NCI-H187 (cell line): ENCODE measurements around the gene KSR1.
A peak's percentile ranks its signal among the peaks of the same experiment; 100 is the strongest.
"Not testable (repeated sequence)": the region's sequence is repeated elsewhere in the genome, so short reads cannot be mapped to it uniquely, and the experiment has no call there.

Experiments used
- DNase-seq, 2 experiments: peaks; one replicate each; lab custom pipeline; 2025; lab: John Stamatoyannopoulos, UW

KSR1 gene

DNA sequence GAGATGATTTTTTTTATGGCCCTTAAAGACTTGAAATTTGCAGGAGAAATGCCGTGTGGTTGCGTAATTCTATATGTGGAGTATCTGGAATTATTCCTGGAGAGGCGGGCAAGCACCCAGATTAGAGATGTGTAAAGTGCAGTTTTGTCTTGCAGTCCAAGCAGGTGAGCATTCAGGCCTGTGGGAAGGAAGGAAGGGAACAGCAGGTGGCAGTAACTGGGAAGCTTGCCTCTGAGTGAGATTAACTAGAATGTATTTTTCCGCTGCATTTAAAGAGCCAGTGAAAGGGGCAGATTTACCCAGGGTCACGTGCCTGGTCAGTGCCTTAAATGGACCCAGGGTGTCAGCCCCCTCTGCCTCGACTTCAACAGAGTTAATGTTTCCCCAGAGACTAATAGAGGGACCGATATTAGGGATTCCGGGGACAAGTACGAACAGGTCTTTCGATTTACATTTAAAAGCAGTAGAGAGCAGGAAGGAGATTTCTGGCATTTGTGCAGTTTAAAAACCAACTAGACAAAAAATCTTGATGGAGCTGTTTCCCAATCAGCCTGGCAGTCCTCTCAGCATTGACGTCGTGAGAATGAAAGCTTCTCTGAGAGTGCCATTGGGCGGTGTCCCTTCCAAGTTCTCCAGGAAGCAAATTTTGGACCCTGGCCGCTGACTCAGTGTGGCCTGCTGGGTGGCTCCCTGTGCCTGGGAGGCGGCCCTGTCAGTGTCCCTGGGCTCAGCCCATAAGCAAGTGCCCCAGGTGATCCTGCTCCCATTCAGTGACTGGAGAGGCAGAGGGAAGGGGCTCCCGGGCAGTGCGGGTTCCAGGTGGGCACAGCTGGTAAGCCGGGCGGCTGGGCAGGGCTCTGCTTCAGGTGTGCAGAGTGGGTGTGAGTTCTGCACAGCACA, 38.2 kb downstream of the KSR1 start:
- no peak for DNase-seq

DNA sequence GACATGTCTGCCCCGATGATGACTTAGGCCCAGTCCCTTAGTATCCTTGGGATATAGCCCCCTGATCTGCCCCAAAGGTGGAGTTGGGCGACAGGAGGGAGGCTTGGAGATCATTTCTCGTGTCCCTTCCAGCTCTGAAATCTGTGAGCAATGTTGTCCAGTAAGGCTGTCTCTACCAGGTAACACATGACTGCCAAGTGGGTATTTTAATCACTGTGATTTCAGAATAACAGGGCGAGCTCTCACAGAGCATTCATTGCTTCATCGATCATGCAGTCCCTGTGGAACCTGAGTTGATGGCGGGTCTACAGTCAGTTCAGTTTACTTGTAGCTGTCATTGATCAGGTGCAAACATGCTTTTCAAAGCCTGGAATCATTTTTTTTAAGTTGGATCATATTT, 39.2 kb downstream of the KSR1 start:
- DNase-seq = no peak

DNA sequence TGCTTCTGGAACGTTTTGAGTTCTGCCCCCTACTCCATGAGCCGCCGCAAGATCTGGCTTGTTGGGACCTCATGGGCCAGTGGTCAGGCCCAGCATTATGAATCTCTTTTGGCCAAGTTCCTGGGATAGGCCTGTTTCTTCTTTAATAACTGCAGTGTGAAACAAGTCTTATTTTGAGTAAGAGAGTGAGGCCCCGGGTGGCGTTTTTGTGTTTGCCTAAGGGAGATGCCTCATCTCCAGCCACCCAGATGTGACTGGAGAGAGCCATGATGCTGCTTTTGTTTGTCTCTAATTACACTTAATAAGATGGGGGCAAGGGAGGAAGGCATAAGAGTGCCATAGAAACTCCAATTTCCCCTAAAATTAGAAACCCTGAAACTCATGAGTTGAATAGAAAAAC, 39.8 kb downstream of the KSR1 start:
- no peak for DNase-seq

DNA sequence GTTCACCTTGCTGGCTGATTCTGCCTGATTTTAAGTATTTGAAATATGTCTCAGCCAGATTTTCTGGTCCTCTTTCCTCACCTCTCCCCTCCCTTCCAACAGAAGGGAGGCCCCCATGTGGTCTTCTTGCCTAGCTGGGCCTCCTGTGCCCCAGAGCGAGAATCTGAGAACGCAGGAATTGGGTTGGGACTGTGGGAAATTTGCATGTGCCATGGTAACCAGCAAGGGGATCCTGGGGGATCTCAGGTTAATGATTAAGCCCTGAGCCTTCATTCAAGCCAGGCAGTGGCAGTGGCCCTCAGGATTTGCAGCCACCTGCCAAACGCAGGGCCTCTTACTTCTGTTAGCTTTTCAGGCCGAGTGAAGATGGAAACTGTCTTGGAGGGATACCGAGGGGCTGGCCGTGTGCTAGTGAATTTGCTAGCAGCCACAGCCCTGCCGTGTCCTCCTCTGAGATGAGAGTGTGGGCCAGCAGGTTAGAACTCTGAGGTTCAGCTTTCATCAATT, 40.2 kb downstream of the KSR1 start:
- DNase-seq = no peak

DNA sequence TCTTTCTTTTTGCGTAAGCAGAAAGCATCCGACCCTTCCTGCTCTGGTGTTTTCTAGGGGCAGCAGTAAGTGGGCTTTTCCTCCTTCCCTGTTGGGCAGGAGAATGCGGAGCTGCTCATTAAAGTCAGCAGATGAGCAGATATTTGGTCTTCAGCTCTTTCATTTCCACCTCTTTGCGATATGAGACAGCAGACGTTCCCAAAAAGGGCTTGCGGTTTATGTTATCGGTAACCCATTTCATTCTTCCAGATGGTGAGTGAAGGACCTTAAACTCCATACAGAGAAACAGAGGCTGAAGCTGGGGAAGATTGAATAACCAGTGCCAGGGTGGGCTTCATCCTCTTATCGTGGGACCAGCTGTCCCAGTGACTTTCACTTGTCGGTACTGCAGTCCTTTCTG, 40.7 kb downstream of the KSR1 start:
- no peak for DNase-seq

DNA sequence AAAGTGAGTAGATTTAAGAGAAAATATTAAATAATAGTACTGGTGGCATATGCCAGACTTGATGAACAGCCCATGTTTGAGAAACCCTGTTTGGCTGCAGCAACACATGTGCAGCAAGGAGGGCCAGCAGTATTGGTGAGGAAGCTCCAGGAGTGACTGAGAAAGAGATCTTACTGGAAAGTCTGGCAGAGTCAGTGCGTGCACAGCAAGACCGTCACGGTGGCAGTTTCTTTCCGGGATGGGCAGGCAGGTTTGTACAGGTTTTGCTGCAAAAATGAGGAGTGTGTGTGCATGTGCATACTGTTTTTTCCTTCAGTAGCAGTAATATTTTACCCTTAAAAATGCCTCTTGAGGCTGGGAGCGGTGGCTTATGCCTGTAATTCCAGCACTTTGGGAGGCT, 41.4 kb downstream of the KSR1 start:
- DNase-seq = no peak

DNA sequence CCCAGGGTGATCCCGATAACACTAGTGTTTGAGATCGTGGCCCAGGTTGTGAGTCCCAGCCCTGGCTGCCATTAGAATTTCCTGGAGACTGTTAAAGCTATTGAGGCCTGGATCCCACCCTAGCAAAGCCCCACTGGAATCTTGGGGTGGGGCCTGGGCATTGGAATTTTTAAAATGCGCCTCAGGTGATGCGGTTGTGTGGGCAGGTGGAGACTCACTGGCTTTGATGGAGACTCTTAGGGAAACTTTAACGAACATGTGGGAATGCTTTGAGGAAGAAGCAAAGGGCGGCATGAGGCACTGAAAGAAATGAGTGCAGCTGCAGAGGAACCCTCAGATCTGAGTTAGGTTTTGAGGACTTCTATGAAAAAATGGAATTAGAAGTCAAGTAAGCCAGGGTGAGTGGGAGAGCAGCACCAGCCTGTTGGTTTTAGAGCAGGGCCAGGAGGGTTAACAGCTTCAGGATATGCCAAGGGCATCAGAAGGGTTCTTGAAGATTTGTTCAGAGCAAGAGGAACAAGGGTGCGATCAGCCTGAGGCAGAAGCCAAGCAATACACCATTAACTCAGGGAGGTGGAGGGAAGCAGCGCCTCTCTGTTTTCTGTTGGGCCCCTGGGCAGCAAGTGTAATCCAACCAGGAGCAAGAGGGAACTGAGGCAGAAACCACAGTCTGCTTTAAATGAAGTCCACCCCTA, 42.5 kb downstream of the KSR1 start:
- DNase-seq = no peak

DNA sequence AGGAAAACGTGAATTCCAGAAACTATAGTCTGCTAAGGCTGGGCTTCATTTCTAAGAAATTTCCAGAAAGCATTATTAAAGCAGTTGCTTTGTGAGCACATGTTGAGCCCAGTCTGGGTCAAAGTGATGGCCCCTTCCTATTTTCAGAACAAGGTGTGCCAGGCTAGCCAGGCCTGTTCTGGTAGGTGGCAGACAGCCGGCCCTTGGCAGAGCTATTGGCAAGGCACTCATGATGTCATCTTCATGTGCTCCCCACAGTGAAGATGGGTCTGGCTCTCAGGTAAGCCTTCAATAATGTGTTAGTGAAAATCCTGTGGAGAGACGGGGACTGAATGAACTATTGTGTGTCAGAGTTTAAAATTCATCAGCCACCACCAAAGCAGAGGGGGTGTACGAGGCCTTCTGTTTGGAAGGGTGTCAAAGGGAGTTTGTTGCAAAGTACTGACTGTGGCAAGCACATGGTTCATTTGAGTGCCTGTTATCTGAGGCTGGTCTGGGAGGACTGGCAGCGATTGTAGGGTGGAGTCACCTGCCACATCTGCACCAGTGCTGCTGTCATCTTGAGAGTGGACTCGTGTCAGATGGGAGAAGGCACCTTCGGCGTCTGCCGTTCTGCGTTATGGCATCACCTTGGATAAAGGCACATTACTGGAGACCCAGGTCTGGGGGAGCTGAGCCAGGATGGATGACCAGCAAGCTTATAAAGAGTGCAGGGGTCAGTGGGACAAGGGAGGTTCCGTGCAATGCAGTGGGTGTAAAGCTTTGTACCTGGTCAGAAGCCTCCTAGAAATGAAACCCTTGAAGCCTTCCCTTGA, 43.4 kb downstream of the KSR1 start:
- DNase-seq = no peak

DNA sequence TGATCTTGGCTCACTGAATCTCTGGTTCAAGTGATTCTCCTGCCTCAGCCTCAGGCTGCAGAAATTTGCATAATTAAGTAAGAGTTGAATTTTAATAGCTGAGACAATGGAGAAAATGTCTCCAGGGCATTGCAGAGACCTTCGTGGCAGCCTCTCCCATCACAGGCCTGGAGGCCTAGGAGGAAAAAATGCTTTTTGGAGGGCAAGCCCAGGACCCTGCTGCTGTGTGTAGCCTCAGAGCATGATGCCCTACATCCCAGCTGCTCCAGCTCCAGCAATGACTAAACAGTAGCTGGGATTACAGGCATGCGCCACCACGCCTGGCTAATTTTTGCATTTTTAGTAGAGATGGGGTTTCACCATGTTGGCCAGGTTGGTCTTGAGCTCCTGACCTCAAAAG, 45.1 kb downstream of the KSR1 start:
- DNase-seq = not testable (repeated sequence)

DNA sequence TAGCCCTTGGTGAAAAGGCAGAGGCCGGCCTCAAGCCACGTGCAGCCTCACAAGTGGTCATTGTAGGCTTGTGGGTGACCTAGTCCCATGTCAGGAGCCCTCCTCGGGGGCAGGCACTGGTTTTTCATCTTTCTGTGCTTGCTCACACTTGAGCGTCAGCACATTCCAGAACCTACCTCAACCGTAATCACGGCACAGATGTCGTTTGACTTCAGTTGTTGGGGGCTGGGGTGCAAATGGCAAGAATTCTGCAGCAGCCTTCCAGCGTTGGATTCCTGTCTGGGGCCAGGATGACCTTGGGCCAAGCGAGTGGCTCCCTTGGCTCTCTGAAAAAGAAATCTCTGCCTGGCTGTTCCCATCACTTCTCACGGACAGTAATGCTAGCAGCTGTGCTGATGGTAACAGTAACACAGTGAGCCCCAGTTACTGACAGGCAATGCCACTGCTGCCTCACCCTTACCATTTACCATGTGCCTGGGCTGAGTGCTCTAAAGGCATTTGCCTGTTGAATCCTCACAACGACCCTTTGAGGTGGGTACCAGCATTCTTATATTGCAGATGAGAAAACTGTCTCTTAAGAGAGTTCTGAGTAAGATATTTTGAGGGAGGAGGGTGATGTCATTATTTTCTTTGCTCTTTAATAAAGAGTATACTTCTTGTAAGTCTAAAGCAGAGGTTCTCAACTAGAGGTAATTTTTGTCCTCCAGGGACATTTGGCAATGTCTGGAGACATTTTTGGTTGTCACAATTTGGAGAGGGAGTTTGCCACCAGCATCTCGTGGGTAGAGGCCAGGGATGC, 46.5 kb downstream of the KSR1 start:
- DNase-seq = no peak

DNA sequence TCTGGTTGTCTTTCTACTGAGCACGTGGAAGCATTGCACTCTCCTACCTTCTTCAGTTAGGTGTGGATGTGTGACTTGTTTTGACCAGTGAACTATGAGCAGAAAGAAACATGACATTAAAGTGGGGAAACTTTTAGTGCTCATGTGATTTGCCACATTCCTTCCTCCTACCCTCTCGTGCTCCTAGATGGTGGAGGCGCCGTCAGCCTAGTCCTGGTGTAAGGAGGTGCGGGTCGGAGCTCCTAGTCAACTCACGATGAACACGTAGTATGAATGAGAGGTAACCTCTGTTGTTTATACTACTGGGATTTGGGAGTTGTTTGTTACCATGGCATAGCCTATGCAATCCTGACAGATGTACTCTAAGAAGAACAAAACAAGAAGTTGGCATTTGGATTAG, 47.4 kb downstream of the KSR1 start:
- DNase-seq = no peak

DNA sequence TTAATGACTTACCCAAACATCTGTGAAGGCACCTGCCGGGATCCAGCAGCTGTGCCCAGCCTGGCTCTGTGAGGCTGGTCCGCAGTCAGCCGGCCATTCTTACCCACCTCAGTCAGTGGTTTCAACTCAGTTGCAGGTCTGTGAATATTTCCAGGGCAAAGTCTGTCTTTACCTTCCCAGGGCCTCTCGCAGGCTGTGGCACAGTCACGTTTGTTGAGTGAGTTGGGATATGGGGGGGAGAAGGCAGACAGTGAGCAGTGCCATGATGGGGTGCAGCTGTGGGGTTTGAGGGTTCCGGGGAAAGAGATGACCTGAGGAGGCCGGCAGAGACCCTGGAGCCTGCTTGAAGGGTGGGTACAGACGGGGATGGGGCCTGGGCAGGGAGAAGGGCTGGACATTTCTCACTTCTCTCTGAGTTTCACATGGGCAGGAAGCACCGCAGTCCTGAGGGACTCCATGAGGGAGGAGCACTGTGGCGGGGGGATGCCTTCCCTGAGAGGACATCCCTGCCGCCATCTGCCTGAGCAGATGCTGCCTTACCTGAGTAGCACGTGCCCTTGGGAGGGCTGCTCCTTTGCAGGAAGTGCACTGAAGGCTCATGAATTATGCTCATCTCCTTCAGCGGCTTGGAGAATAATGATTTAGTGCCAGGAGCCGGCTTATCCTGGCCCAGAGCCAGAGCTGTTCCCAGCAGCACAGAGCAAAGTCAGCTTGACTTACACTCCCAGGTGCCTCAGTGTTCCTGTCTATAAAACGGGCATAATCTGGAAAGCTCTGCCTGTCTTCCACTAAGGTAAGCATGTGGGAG, 48.1 kb downstream of the KSR1 start:
- DNase-seq = peak in 1 of 2 experiments; percentile 12

DNA sequence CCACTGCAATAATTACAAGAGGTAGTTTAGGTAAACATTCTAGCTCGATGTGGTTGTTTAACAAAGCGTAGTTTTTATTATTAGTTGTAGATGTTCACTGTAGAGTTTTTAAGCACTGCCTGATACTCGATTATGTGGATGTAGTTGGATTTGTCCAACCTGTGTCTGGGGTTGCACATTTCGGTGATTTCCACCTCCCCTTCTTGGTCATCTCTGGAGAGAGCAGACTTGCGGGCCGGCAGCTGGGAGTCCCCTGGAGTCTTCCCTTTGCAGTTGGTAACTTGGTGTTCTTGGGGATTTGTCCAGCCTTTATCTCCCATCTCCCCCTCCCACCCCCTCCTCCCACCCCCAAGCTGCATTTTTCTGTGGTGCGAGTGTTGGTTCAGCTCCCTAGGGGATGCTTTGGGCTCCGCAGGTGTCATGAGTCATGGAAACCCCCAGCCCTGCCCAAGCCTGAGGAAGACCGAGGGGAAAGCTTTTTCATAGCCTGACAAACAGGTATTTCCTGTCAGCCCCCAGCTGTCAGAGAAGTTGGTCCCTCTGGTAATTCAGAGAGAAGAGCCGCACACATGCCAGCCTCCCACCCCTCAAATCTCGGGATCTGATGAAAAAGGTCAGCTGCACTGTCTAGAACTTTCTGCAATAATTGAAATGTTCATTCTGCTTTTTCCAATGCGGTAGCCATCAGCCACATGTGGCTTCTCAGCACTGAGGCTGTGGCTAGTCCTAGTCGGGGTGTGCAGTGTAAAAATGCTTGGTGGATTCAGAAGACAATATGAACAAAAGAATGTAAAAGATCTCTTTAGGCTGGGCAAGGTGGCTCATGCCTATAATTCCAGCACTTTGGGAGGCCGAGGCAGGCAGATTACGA, 50.3 kb downstream of the KSR1 start:
- no peak for DNase-seq

DNA sequence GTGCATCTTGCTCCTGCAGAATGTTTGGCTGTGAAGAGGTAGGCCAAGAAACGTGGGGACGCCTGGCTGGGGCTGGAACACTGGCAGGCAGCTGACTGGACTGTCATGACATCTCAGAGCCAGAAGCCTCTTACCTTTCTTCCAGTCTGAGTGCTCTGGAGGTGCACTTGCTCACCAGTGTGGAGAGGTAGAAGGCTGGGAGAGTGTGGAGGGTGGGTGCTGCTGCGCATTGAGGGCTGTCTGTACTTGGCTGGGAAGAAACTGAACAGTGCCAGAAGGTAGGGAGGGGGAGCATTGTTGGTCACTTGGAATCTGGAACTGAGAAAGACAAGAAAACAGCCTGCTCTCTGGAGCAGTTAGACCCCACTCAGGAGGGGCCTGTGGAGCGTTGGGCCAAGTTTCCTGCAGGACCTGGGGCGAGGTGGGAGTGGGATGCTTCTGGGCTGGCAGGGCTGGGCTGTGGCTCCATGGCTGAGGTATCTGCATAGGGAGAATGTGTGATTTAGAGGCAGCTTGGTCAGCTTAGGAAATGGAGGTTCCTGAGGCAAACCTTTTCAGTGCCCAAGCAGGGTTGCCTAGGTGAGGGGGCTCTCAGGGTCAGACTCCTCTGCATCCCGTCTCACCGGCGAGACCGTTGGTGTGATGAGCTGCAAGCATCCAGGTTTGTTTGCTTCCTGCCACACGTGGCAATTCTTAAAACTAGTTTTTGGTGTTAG, 55.1 kb downstream of the KSR1 start:
- DNase-seq = no peak

DNA sequence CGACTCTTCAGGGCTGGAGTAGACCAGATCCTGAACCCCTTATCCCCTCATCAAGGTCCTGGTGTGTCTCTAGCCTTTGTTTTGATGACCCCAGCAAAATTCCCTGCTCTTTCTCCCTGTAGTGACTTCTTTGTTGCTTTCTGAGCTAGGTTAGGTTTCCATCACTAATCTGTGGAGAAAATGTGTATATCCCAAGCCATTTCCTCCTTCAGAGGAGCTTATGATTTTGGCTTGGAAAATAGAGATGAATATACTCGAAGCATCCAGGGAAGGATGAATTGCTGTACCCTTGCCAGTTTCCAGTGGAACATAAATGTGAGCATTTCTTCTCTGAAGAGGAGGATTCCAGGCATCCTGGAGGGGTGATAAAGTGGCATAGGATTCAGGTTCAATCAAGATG, 55.8 kb downstream of the KSR1 start:
- DNase-seq = no peak

DNA sequence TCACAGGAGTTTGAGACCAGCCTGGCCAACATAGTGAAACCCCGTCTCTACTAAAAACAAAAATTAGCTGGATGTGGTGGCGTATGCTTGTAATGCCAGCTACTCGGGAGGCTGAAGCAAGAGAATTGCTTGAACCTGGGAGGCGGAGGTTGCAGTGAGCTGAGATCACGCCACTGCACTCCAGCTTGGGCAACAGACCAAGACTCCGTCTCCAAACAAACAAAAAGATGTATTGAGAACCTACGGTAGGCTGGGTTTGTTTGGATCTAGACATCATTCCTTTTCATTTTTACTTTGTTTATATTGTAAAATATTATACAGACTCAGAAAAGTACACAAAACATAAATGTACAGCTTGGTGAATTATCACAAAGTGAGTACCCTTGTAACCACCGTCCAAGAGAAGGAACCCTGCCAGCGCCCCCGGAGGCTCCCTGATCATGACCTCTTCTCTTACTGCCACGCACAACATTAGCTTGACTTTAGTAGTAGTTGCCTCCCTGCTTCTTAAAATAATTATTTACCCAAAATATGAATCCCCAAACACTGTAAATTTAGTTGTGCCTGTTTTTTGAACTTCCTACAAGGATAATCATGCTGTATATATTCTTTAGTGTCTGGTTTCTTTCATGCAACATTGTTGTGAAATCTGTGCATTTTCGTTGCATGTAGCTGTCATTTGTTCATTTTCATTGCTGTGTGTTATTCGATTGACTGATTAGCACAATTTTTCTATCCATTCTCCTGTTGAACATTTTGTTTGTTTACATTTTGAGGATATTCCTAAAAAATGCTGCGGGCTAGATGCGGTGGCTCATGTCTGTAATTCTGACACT, 56.5 kb downstream of the KSR1 start:
- no peak for DNase-seq

DNA sequence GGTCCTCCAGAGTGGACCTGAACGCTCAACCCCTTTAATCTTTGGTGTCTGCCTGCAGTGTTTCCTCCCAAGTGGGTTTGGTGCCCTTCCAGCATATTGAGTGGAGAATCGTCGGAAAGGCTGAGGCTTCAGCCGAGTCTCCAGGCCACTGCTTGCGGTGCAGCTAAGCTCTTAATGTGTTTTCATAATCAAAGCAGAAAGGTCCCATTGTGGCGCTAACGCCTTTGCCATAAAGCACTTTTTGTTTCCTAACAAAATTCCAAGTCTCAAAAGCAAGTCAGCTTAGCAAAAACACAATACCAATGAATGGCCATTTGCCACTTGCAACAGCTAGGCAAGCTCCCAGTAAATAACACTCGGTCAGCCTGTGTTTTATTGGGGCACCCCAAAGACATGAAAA, 57.6 kb downstream of the KSR1 start:
- DNase-seq = no peak
